Chondrocyte (in vitro differentiated cells): ENCODE data around the gene LKAAEAR1. TPM values are rescaled to one million over a fixed set of nuclear protein-coding genes. Genes with fewer than 3 reads are reported as not detected.

Experiments used
- DNase-seq: peaks from one replicate; pipeline ENCODE4 v3.0.0; 2021; ENCODE audit warnings: mixed read lengths, low spot score
- H3K27ac Mint-ChIP-seq: one replicate; pipeline ENCODE4 v1.8.0; 2021; ENCODE audit warnings: mild to moderate bottlenecking, moderate library complexity, mixed read lengths; ENCODE audit not compliant: unreplicated experiment
- H3K27me3 Mint-ChIP-seq: 2 replicates; pipeline ENCODE4 v1.8.0; 2021; ENCODE audit warnings: low read depth, mixed read lengths
- H3K36me3 Mint-ChIP-seq: 2 replicates; pipeline ENCODE4 v1.8.0; 2021; ENCODE audit warnings: low read depth, mixed read lengths
- H3K4me1 Mint-ChIP-seq: 2 replicates; pipeline ENCODE4 v1.8.0; 2021; ENCODE audit warnings: low read depth, mild to moderate bottlenecking, mixed read lengths
- H3K4me3 Mint-ChIP-seq: one replicate; pipeline ENCODE4 v1.8.0; 2021; ENCODE audit warnings: mild to moderate bottlenecking, moderate library complexity, mixed read lengths; ENCODE audit not compliant: unreplicated experiment
- H3K9me3 Mint-ChIP-seq: 2 replicates; pipeline ENCODE4 v1.8.0; 2021; ENCODE audit warnings: low read depth, mixed read lengths
- CTCF ChIP-seq: fragments of 200-600 bp; sonication (generic); IDR thresholded peaks from 2 replicates; pipeline ENCODE4 v1.5.0; 2021; ENCODE audit warnings: antibody characterized with exemption, mild to moderate bottlenecking, moderate library complexity
- total RNA-seq: library from RNA; stranded (reverse); gene quantifications from 3 replicates; pipeline ENCODE4 v1.2.1, GENCODE V29; 2021

LKAAEAR1 gene
- total RNA-seq, 1 donor from 2014 or later, result 0.55 TPM

- Mint-ChIP-seq H3K9me3 (no peaks in the 10 kb centered on the region), H3K4me1 (peaks cover 9% of the 10 kb centered on the region), H3K36me3 (no peaks in the 10 kb centered on the region), H3K4me3 (no peak overlapping the region), H3K27ac (no peak overlapping the region), H3K27me3 (no peaks in the 10 kb centered on the region)
- no peak for TF ChIP-seq CTCF
- no peak for DNase-seq
Observed at GRCh38 chr20:64074963-64075362, 9.2 kb downstream of the LKAAEAR1 start.

GRCh38 chr20:64074184-64074789, 9.9 kb downstream of the LKAAEAR1 start:
- H3K4me3 Mint-ChIP-seq, result no peak overlapping the region

GRCh38 chr20:64073476-64074183, 10.6 kb downstream of the LKAAEAR1 start:
- no peak for TF ChIP-seq CTCF

More at GRCh38 chr20:64074184-64074789, 9.9 kb downstream of the LKAAEAR1 start:
- H3K27me3 Mint-ChIP-seq, result no peaks in the 10 kb centered on the region
- no peak for TF ChIP-seq CTCF
- H3K4me1 Mint-ChIP-seq, result peaks cover 9% of the 10 kb centered on the region
- no peak for DNase-seq
- H3K9me3 Mint-ChIP-seq, result no peaks in the 10 kb centered on the region
- no peaks in the 10 kb centered on the region for H3K36me3 Mint-ChIP-seq
- H3K27ac Mint-ChIP-seq, result no peak overlapping the region

GRCh38 chr20:64072498-64073063, 11.6 kb downstream of the LKAAEAR1 start:
- H3K27me3 Mint-ChIP-seq, result no peaks in the 10 kb centered on the region
- H3K4me1 Mint-ChIP-seq, result no peaks in the 10 kb centered on the region
- H3K27ac Mint-ChIP-seq, result no peak overlapping the region

More at GRCh38 chr20:64073476-64074183, 10.6 kb downstream of the LKAAEAR1 start:
- Mint-ChIP-seq H3K4me3 (no peak overlapping the region), H3K27me3 (no peaks in the 10 kb centered on the region), H3K27ac (no peak overlapping the region), H3K9me3 (no peaks in the 10 kb centered on the region), H3K4me1 (peaks cover 3% of the 10 kb centered on the region), H3K36me3 (no peaks in the 10 kb centered on the region)
- no peak for DNase-seq

More at GRCh38 chr20:64072498-64073063, 11.6 kb downstream of the LKAAEAR1 start:
- TF ChIP-seq CTCF, result no peak
- no peak overlapping the region for H3K4me3 Mint-ChIP-seq
- no peak for DNase-seq
- no peaks in the 10 kb centered on the region for H3K36me3 Mint-ChIP-seq
- no peaks in the 10 kb centered on the region for H3K9me3 Mint-ChIP-seq
